ENCODE results near the gene ADNP.
"Not testable (repeated sequence)": the region's sequence is repeated elsewhere in the genome, so short reads cannot be mapped to it uniquely, and the experiment has no call there.

The ADNP gene

GRCh38 chr20:50931306-50932015 lies at the start of gene ADNP:
TSS of gene ADNP (minus strand) at chr20:50931437. CDS start at chr20:50903996, 27,441 bp downstream.
- peak; percentile 74 to 78 for DNase-seq (ENCODE audit: low read depth in 2 of 2)

GRCh38 chr20:50980071-50980681 lies 48.9 kb upstream of the ADNP start:
- no peak for DNase-seq (ENCODE audit: low read depth in 2 of 2)

- DNase-seq (ENCODE audit: low read depth in 2 of 2): not testable (repeated sequence)
These were observed 47.3 kb upstream of the ADNP start for GRCh38 chr20:50978533-50978932.

- no peak for DNase-seq (ENCODE audit: low read depth in 2 of 2)
These were observed 46.1 kb upstream of the ADNP start for GRCh38 chr20:50977066-50978021.

GRCh38 chr20:50975701-50976330 lies 44.6 kb upstream of the ADNP start:
- DNase-seq (ENCODE audit: low read depth in 2 of 2): no peak

GRCh38 chr20:50969912-50970311 lies 38.7 kb upstream of the ADNP start:
- DNase-seq (ENCODE audit: low read depth in 2 of 2): no peak

- DNase-seq (ENCODE audit: low read depth in 2 of 2): no peak
These were observed 38.2 kb upstream of the ADNP start for GRCh38 chr20:50969435-50969834.

GRCh38 chr20:50968289-50968688 lies 37.1 kb upstream of the ADNP start:
- DNase-seq (ENCODE audit: low read depth in 2 of 2): no peak

GRCh38 chr20:50967586-50967985 lies 36.3 kb upstream of the ADNP start:
- no peak for DNase-seq (ENCODE audit: low read depth in 2 of 2)

- DNase-seq (ENCODE audit: low read depth in 2 of 2): no peak
These were observed 28.4 kb upstream of the ADNP start for GRCh38 chr20:50959543-50960126.

- DNase-seq (ENCODE audit: low read depth in 2 of 2): peak in 1 of 2 donors; percentile 69
These were observed 27.6 kb upstream of the ADNP start, which contains the start of gene MOCS3 for GRCh38 chr20:50958615-50959542. TSS of gene MOCS3 (plus strand) at chr20:50958818. CDS start at chr20:50958843, 25 bp downstream.

- peak; percentile 77 to 82 for DNase-seq (ENCODE audit: low read depth in 2 of 2)
These were observed 26.8 kb upstream of the ADNP start, which contains the start of gene DPM1 for GRCh38 chr20:50957798-50958614. TSS of gene DPM1 (minus strand) at chr20:50958532. CDS start at chr20:50958523, 9 bp downstream.

- no peak for DNase-seq (ENCODE audit: low read depth in 2 of 2)
These were observed 26.0 kb upstream of the ADNP start for GRCh38 chr20:50957276-50957675.

GRCh38 chr20:50953821-50954220 lies 22.6 kb upstream of the ADNP start:
- no peak for DNase-seq (ENCODE audit: low read depth in 2 of 2)

- DNase-seq (ENCODE audit: low read depth in 2 of 2): no peak
These were observed 22.0 kb upstream of the ADNP start for GRCh38 chr20:50953196-50953595.

- no peak for DNase-seq (ENCODE audit: low read depth in 2 of 2)
These were observed 17.0 kb upstream of the ADNP start for GRCh38 chr20:50948132-50948785.

- no peak for DNase-seq (ENCODE audit: low read depth in 2 of 2)
These were observed 11.8 kb upstream of the ADNP start for GRCh38 chr20:50943069-50943468.

GRCh38 chr20:50933589-50933988 lies 2.4 kb upstream of the ADNP start:
- DNase-seq (ENCODE audit: low read depth in 2 of 2): no peak
